ENCODE data around the gene HIPK2.

The HIPK2 gene

GRCh38 chr7:139667377-139667776 lies 110.4 kb downstream of the HIPK2 start:
- DNase-seq, result no peak

GRCh38 chr7:139666501-139666900 lies 111.3 kb downstream of the HIPK2 start:
- no peak for DNase-seq

- no peak for DNase-seq
These were observed 113.4 kb downstream of the HIPK2 start for GRCh38 chr7:139664434-139664833.

GRCh38 chr7:139663608-139664177 lies 114.1 kb downstream of the HIPK2 start:
- DNase-seq, result no peak

- no peak for DNase-seq
These were observed 115.9 kb downstream of the HIPK2 start for GRCh38 chr7:139661903-139662302.

GRCh38 chr7:139661043-139661440 lies 116.8 kb downstream of the HIPK2 start:
- no peak for DNase-seq

GRCh38 chr7:139660317-139661042 lies 117.3 kb downstream of the HIPK2 start:
- DNase-seq, result no peak

- no peak for DNase-seq
These were observed 117.9 kb downstream of the HIPK2 start for GRCh38 chr7:139659922-139660316.

- no peak for DNase-seq
These were observed 118.7 kb downstream of the HIPK2 start for GRCh38 chr7:139658908-139659675.

- DNase-seq, result no peak
These were observed 119.5 kb downstream of the HIPK2 start for GRCh38 chr7:139658296-139658695.

GRCh38 chr7:139657725-139658124 lies 120.1 kb downstream of the HIPK2 start:
- no peak for DNase-seq

GRCh38 chr7:139656387-139656786 lies 121.4 kb downstream of the HIPK2 start:
- no peak for DNase-seq

- no peak for DNase-seq
These were observed 122.5 kb downstream of the HIPK2 start for GRCh38 chr7:139655305-139655704.

GRCh38 chr7:139654276-139655181 lies 123.3 kb downstream of the HIPK2 start:
- DNase-seq, result no peak

- no peak for DNase-seq
These were observed 125.9 kb downstream of the HIPK2 start for GRCh38 chr7:139651914-139652313.

GRCh38 chr7:139651308-139651707 lies 126.5 kb downstream of the HIPK2 start:
- no peak for DNase-seq

- no peak for DNase-seq
These were observed 127.2 kb downstream of the HIPK2 start for GRCh38 chr7:139650429-139651100.

- DNase-seq, result no peak
These were observed 128.8 kb downstream of the HIPK2 start for GRCh38 chr7:139648941-139649425.

- no peak for DNase-seq
These were observed 129.4 kb downstream of the HIPK2 start for GRCh38 chr7:139648391-139648861.

- peak; percentile 40 for DNase-seq
These were observed 129.9 kb downstream of the HIPK2 start for GRCh38 chr7:139647814-139648390.

- DNase-seq, result no peak
These were observed 130.7 kb downstream of the HIPK2 start for GRCh38 chr7:139647085-139647484.

GRCh38 chr7:139646566-139646965 lies 131.2 kb downstream of the HIPK2 start:
- DNase-seq, result no peak
